Keratinocyte (primary cell): ENCODE data around the gene PLGRKT. TPM values are rescaled to one million over a fixed set of nuclear protein-coding genes. Genes with fewer than 3 reads are reported as not detected.

Experiments
- DNase-seq: peaks from one replicate; pipeline ENCODE4 v3.0.0-alpha.2; 2011; ENCODE audit warnings: low read depth, missing footprints, low spot score
- FAIRE-seq: peaks from 2 replicates; lab custom pipeline; 2011; peaks lifted over from hg19 to GRCh38; lab: Jason Lieb, UNC
- H2AFZ ChIP-seq: 2 replicates; pipeline ENCODE4 v1.6.0; 2012; ENCODE audit warnings: low read length, control low read depth, inconsistent platforms; ENCODE audit not compliant: control insufficient read depth
- H3K27ac ChIP-seq: 2 replicates; pipeline ENCODE4 v1.5.1; 2011; ENCODE audit warnings: low read length; ENCODE audit not compliant: control insufficient read depth, insufficient read depth
- H3K27me3 ChIP-seq: 3 replicates; pipeline ENCODE4 v1.6.0; 2011; ENCODE audit warnings: low read length; ENCODE audit not compliant: control insufficient read depth, insufficient read depth; ENCODE audit errors: extremely low read depth
- H3K36me3 ChIP-seq, 2 experiments: 2 replicates in 1 of 2; 3 replicates in 1 of 2; pipeline ENCODE4 v1.5.1; 2011; ENCODE audit warnings: low read length in 2 of 2, mild to moderate bottlenecking in 1 of 2; ENCODE audit not compliant: control insufficient read depth in 2 of 2, insufficient read depth in 2 of 2; ENCODE audit errors: extremely low read depth in 1 of 2
- H3K4me1 ChIP-seq: 3 replicates; pipeline ENCODE4 v1.5.1; 2011; ENCODE audit warnings: low read length; ENCODE audit not compliant: control insufficient read depth, insufficient read depth; ENCODE audit errors: extremely low read depth
- H3K4me2 ChIP-seq: 3 replicates; pipeline ENCODE4 v1.6.0; 2011; ENCODE audit warnings: low read depth, low read length; ENCODE audit not compliant: control insufficient read depth, insufficient read depth; ENCODE audit errors: extremely low read depth
- H3K4me3 ChIP-seq, 3 experiments: fragments of 200-600 bp in 1 of 3; sonication (generic) in 1 of 3; 2 replicates in 2 of 3; 3 replicates in 1 of 3; pipeline ENCODE4 v1.5.1; 2011 to 2016; ENCODE audit warnings: low read length in 3 of 3, mild to moderate bottlenecking in 3 of 3, control low read depth in 2 of 3, inconsistent platforms in 1 of 3, low read depth in 1 of 3, mixed read lengths in 1 of 3, mixed run types in 1 of 3, moderate library complexity in 1 of 3; ENCODE audit not compliant: control insufficient read depth in 2 of 3, insufficient read depth in 2 of 3; ENCODE audit errors: extremely low read depth in 1 of 3
- H3K79me2 ChIP-seq: 2 replicates; pipeline ENCODE4 v1.6.0; 2012; ENCODE audit warnings: low read length; ENCODE audit not compliant: control insufficient read depth, insufficient read depth
- H3K9ac ChIP-seq: 3 replicates; pipeline ENCODE4 v1.6.0; 2011; ENCODE audit warnings: low read length; ENCODE audit not compliant: control insufficient read depth, insufficient read depth; ENCODE audit errors: extremely low read depth
- H3K9me1 ChIP-seq: 3 replicates; pipeline ENCODE4 v1.6.0; 2011; ENCODE audit warnings: low read length; ENCODE audit not compliant: control insufficient read depth, insufficient read depth; ENCODE audit errors: extremely low read depth
- H3K9me3 ChIP-seq: 2 replicates; pipeline ENCODE4 v1.5.1; 2012; ENCODE audit warnings: low read depth, low read length; ENCODE audit not compliant: control insufficient read depth
- H4K20me1 ChIP-seq: 3 replicates; pipeline ENCODE4 v1.6.0; 2011; ENCODE audit warnings: low read length; ENCODE audit not compliant: control insufficient read depth, insufficient read depth; ENCODE audit errors: extremely low read depth
- EZH2 ChIP-seq: IDR thresholded peaks from one replicate; pipeline ENCODE4 v1.6.1; 2012; ENCODE audit warnings: inconsistent platforms, mild to moderate bottlenecking, low read length, moderate library complexity
- dilution Hi-C: fragments of 300-500 bp; cut with MboI; formaldehyde crosslinking; loops from one replicate; pipeline ENCODE4 v1.7.0; 2020; ENCODE audit warnings: low sequenced_read_pairs; ENCODE audit not compliant: extremely low pct_ligation_motif_present
- polyA plus RNA-seq, 5 experiments: library from polyadenylated mRNA; depleted of rRNA in 3 of 5; stranded (reverse) in 3 of 5; stranded (forward) in 1 of 5; unstranded in 1 of 5; fragments of >200 nt; gene quantifications; 1 replicate in 1 of 5; 2 replicates in 3 of 5; 3 replicates in 1 of 5; pipeline versions ENCODE4 v1.2.1 to v1.2.3, GENCODE V29; 2011 to 2012; ENCODE audit warnings: missing spikeins in 2 of 5, low read depth in 1 of 5, low replicate concordance in 1 of 5
- TF ChIP-seq, protein P1 (sequence below), 3 experiments: IDR thresholded peaks in 1 of 3; conservative IDR thresholded peaks in 1 of 3; optimal IDR thresholded peaks in 1 of 3; 2 replicates in 2 of 3; 3 replicates in 1 of 3; pipeline versions ENCODE3 to v1.5.1; 2011; ENCODE audit warnings: low read length in 3 of 3, mild to moderate bottlenecking in 3 of 3, moderate library complexity in 2 of 3, control low read depth in 1 of 3, inconsistent platforms in 1 of 3; ENCODE audit not compliant: insufficient read depth in 2 of 3; ENCODE audit errors: extremely low read depth in 1 of 3

PLGRKT gene
- polyA plus RNA-seq, 1 donor (not counting 4 experiments of a cell fraction or from before 2014, with no cell fraction given): 35.2 TPM

DNA sequence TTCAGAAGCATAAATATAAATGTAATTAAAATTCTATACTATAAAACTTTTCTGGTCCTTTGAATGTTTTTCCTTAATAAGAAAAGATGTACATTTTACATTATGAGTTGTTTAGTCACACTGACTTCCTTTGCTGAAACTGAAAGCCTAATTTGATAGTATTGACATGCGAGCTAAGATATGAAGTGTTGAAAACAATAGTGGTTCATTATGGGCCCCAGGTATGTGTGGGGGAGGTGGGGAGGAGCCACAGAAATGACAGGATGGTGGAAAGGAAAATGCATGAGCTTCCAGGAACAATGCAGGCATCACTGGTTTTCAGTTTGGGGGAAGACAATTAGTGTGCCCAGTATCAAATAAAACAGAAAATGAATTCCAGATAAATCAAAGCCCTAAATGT is 62.6 kb downstream of the PLGRKT start:
- no peaks in the 10 kb centered on the region for H3K79me2 ChIP-seq
- H3K4me2 ChIP-seq: no peak overlapping the region
- no peak overlapping the region for H3K9ac ChIP-seq
- H3K9me1 ChIP-seq: no peaks in the 10 kb centered on the region
- H3K27me3 ChIP-seq: no peaks in the 10 kb centered on the region
- no peaks in the 10 kb centered on the region for H4K20me1 ChIP-seq
- no peak overlapping the region for H3K27ac ChIP-seq
- no peak for TF ChIP-seq EZH2
- TF ChIP-seq, protein P1, sequence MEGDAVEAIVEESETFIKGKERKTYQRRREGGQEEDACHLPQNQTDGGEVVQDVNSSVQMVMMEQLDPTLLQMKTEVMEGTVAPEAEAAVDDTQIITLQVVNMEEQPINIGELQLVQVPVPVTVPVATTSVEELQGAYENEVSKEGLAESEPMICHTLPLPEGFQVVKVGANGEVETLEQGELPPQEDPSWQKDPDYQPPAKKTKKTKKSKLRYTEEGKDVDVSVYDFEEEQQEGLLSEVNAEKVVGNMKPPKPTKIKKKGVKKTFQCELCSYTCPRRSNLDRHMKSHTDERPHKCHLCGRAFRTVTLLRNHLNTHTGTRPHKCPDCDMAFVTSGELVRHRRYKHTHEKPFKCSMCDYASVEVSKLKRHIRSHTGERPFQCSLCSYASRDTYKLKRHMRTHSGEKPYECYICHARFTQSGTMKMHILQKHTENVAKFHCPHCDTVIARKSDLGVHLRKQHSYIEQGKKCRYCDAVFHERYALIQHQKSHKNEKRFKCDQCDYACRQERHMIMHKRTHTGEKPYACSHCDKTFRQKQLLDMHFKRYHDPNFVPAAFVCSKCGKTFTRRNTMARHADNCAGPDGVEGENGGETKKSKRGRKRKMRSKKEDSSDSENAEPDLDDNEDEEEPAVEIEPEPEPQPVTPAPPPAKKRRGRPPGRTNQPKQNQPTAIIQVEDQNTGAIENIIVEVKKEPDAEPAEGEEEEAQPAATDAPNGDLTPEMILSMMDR (optimal IDR thresholded peaks at IDR 0.05 in 1 of 3, IDR thresholded peaks at IDR 0.05 in 1 of 3, conservative IDR thresholded peaks at IDR 0.05 in 1 of 3; ENCODE audit: extremely low read depth in 1 of 3, insufficient read depth in 2 of 3, low read length in 3 of 3): no peak
- DNase-seq (no peak), FAIRE-seq (no peak)
- dilution Hi-C loops: no loop called here
- no peak overlapping the region for H2AFZ ChIP-seq
- H3K9me3 ChIP-seq: no peaks in the 10 kb centered on the region
- no peak overlapping the region for H3K4me3 ChIP-seq
- no peaks in the 10 kb centered on the region for H3K36me3 ChIP-seq
- H3K4me1 ChIP-seq: no peaks in the 10 kb centered on the region

DNA sequence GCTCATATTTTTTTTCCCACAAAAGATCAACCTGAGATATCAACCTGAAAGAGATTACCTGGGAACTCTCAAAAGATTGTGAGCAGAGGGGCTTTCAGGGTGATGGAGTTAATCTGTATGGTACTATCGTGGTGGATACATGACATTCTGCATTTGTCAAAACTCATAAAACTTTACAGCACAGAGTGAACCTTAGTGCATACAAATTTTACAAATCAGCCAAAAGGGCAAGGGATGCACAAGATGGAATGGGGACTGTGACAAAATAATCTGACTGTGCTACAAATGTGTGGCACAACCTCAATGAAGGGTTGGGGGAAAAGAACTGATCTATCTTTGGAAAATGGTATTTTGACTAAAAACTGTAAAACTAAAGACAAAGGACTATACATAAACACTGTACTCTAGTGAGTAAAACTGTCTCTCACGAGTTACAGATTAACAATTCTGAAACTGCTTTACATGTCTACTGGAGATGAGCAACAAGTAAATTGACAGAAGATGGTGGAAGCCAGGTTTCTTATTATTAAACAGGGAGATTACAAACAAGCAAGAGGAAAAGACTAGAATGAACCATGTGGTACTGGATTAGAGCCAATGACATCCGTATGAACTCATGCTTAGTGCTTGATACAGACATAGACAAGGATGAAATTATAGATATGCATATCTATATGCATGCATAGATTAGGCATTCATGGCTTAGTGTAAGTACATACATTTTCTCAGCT is 73.3 kb downstream of the PLGRKT start:
- Histone ChIP-seq H3K36me3 (no peaks in the 10 kb centered on the region), H2AFZ (no peak overlapping the region), H3K4me2 (no peak overlapping the region), H4K20me1 (no peaks in the 10 kb centered on the region), H3K27ac (no peak overlapping the region), H3K9me3 (peaks cover 2% of the 10 kb centered on the region), H3K4me3 (no peak overlapping the region), H3K27me3 (no peaks in the 10 kb centered on the region), H3K4me1 (no peaks in the 10 kb centered on the region), H3K9me1 (no peaks in the 10 kb centered on the region), H3K9ac (no peak overlapping the region), H3K79me2 (peaks cover 2% of the 10 kb centered on the region)
- dilution Hi-C loops: no loop called here
- DNase-seq (no peak), FAIRE-seq (no peak)
- TF ChIP-seq EZH2: no peak
- TF ChIP-seq, protein P1 (optimal IDR thresholded peaks at IDR 0.05 in 1 of 3, IDR thresholded peaks at IDR 0.05 in 1 of 3, conservative IDR thresholded peaks at IDR 0.05 in 1 of 3; ENCODE audit: extremely low read depth in 1 of 3, insufficient read depth in 2 of 3, low read length in 3 of 3): no peak
